ENCODE data around the gene SLC7A7.
"Not testable (repeated sequence)": the region's sequence is repeated elsewhere in the genome, so short reads cannot be mapped to it uniquely, and the experiment has no call there.

Gene SLC7A7

DNA sequence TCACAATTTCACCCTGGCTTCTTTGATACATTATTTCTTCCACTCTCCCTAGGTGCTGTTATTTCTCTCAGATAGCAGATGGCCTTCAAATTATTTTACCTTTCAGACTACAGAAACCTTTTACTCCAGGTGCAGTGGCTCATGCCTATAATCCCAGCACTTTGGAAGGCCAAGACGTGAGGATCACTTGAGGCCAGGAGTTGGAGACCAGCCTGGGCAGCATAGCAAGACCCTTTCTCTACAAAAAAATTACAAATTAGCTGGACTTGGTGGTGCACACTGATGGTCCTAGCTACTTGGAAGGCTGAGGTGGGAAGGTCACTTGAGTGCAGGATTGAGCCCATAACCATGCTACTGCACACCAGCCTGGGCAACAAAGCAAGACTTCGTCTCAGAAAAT lies 23.1 kb downstream of the SLC7A7 start:
- DNase-seq (ENCODE audit: low spot score), result no peak

DNA sequence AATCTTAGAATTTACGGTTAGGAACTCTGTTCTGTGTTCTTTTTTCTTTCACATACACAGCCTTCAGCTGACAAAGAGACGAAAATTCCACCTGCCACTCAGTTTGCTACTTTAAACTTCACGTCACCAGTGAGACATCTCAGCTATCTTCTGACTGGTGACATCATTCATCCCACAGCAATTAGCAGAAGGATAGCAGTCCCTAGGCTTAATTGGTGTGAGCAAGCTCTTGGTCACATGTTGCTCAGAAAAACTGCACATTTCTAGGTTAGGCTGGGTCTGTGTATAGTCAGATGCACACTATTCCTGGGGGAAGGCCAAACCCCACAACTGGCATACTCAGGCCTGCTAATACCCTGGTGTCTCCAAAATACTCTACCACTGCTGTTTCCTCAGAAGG lies 23.9 kb downstream of the SLC7A7 start:
- peak; percentile 89 for DNase-seq (ENCODE audit: low spot score)

DNA sequence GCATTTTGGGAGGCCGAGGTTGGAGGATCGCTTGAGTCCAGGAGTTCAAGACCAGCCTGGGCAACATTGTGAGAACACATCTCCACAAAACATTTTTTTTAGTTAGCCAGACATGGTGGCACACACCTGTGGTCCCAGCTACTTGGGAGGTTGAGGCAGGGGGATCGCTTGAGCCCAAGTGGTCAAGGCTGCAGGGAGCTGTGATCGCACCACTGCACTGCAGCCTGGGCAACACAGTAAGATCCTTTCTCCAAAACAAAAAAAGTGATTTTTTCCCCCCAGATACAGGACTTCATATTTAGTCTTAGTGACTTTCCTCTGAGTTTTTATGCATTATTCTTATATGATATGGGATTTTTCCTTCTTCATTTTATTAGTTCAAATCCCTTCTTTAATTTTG lies 28.6 kb downstream of the SLC7A7 start:
- no peak for DNase-seq (ENCODE audit: low spot score)

DNA sequence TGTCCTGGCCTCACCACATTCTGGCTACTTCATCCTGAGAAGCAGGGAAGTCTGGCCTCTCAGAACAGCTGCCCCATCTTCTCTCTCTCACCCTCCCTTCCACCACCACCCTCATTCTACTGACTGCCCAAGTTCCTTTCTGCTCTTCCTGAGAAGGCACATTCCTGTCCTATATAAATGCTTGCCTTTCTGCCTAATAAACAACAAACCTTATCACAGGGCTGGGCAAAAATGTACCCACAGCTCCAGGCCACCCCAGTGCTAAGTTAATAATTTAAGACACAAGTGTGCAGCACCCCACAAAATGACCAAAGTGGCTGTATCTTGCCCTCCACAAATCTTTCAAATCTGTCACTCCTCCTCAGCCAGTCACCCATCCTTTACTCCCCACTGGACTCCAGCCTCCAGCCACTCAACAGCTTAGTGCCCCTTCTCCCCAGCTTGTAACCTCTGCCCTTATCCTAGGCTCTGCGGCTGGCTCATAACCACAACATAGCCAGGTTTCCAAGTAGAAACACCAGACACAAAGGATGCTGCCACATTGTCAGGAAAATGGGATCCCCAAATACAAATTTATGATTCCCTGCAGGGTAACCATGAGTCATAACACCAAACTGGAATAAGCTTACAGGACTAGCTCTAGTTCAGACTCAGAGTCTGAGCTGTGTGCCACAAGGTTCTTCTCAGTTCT lies 33.8 kb downstream of the SLC7A7 start:
- peak; percentile 51 for DNase-seq (ENCODE audit: low spot score)

DNA sequence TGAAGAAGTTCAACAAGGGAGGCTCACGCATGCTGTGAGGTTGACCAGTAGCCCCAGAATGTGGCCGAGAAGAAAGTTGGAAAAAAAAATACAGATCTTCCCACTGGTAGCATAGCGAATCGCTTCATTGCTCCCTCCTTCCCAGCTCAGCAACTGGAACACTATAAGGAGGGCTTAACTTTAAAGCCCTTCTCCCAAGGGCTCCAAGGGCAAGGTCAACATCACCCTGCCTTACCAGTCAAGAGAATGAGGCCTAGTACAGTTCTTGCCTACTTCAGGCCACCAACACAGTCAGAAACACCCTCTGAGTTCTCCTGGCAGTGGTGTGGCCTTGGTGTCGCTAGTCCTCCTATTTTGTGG lies 34.3 kb downstream of the SLC7A7 start:
- DNase-seq (ENCODE audit: low spot score), result no peak

DNA sequence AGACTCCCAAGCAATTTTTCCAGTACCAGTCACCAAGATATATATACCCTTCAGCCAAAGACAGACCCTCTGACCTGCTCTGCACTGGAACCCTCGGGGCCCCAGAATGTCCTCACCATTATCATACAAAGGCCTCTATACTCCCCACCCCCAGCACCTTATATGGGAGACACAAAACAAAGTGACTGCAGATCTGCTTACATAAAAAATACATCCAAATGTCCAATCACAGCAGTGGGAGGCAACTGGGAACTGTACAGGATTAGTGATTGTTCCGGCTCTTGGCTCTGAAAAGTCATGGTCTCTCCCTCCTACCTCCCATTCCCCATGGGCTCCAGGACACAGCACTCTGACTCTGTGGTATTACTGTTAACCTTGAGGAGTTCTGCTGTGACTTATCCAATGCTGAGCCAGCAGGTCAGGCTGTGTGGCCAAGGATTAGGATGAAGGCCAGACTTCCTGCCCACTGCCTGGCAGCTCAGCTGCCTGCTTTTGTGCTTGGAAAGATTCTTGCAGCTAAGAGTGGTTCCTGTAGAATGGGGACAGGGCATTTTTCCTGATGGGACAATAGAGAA lies 35.0 kb downstream of the SLC7A7 start:
- DNase-seq (ENCODE audit: low spot score), result peak; percentile 71

DNA sequence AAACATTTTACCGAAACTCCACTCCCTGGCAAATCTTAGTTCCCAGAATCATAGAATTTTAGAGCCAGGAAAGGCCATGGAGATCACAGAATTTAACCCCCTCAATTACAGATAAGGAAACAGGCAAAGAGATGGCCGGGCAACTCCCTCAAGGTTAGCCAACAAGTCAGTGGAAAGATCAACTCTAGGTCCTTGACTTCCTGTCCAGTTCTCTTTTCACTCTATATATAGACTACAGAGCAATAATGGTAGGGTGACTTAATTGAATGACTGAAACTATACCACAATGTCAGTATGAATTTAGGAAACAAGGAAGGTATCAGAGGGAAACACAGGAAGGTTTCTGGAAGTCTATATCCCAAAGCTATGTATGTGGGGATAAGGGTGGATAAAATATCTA lies 37.2 kb downstream of the SLC7A7 start:
- DNase-seq (ENCODE audit: low spot score), result no peak

DNA sequence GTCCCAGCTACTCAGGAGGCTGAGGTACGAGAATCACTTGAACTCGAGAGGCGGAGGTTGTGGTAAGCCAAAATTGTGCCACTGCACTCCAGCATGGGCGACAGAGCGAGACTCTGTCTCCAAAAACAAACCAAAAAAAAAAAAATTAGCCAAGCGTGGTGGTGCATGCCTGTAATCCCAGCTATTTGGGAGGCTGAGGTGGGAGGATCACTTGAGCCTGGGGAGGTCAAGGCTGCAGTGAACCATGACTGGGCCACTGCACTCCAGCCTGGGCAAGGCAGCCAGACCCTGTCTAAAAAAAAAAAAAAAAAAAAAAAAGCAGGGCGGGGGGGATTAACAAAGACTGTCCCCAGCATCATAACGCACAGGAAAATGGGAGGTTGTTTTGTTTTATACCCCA lies 38.4 kb downstream of the SLC7A7 start:
- not testable (repeated sequence) for DNase-seq (ENCODE audit: low spot score)

DNA sequence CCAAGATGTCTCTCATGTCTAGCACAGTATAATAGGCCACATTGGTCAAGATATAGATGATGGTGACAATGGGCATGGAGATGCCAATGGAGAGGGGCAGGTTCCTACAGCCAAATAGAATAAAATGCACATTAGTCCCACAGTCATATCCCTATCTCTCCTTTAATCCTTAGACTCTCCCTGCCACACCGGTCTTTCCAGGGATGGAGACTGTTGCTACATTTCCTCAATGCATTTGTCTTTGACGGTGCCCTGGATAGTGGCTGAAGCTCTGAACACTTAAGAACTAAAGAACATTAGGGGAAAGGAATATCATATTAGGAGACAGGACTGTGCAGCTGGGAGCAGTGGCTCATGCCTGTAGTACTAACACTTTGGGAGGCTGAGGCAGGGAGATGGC lies 39.0 kb downstream of the SLC7A7 start:
- no peak for DNase-seq (ENCODE audit: low spot score)

DNA sequence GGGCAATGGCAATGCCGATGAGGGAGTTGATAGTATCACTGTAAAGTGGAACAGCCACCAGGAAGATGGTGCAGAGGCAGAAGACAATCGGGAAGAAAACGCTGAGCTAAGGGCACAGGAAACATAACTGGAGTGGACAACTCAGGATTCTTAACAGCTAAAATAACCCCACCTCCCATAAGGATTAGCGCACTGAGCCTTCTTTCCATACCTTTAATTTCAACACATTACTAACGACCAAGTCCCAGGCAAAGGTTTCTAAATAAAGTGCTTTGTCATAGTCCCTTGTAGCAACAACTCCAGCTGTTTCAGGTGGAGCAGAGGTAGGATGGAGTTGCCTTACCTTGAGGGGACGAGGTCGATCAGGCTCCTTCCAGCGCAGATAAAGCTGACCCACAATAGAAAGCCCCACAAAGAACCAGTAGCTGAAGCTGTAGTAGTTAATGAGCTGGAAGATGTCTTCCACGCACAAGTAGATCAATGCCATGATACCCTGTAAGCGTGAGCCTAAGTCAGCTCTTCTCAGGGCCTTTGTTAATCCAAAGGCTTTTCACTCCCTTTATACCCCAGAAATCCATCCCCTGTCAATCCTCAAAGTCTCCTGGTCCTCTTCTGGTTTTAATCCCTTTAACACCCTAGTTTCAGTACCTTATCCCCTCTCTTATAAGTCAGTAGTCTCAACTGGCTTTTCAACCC lies 41.1 kb downstream of the SLC7A7 start:
- DNase-seq (ENCODE audit: low spot score), result no peak

DNA sequence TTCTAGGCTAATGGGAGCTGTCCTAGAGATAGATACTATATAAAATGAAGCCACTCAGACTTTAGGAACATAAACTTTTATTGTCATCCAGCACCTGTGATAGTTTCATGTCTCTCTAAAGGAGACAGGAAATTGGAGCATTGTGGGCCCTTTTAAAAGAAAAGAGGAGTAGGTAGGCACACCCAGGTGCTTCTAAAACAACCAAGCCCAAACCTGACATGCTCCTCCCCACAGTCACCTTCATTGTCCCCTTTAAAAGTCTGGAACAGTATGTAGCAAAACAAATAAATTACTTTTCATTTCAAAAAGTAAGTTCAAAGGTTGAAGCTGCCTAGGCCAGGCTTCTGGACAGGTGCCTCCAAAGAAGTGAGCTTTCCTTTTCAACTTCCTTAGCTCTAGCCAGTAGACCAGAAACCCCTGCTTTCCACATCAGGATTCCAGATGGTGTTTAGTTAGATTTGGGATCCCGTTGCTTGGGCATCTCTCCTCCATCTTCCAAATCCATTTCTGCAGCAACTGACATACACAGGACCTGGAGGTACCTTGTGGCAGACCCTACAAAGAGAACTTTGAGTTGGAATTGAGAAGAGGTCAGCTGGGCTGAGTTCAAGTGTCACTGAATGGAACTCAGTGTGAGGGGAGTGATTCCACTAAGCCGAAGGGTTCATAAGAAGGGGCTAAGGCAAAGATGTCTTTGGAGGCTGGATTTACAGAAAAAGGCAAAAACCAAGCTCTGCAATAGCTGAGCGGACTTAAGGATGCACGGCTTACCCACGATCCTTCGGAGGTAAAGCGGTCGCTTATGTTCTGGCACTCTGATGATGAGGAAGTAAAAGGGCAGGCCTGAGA lies 41.8 kb downstream of the SLC7A7 start:
- no peak for DNase-seq (ENCODE audit: low spot score)

DNA sequence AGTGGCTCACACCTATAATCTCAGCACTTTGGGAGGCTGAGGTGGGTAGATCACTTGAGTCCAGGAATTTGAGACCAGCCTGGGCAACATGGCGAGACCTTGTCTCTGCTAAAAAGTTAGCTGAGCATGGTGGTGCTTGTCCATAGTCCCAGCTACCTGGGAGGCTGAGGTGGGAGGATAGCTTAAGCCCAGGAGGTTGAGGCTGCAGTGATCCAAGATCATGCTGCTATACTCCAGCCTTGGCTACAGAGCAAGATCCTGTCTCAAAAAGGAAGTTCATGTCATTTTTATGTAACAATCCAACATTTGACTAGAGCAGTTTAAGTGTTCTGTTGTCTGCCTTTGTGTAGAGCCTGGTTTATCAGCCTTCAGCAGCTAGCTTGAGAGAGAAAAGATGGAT lies 42.5 kb downstream of the SLC7A7 start:
- no peak for DNase-seq (ENCODE audit: low spot score)

DNA sequence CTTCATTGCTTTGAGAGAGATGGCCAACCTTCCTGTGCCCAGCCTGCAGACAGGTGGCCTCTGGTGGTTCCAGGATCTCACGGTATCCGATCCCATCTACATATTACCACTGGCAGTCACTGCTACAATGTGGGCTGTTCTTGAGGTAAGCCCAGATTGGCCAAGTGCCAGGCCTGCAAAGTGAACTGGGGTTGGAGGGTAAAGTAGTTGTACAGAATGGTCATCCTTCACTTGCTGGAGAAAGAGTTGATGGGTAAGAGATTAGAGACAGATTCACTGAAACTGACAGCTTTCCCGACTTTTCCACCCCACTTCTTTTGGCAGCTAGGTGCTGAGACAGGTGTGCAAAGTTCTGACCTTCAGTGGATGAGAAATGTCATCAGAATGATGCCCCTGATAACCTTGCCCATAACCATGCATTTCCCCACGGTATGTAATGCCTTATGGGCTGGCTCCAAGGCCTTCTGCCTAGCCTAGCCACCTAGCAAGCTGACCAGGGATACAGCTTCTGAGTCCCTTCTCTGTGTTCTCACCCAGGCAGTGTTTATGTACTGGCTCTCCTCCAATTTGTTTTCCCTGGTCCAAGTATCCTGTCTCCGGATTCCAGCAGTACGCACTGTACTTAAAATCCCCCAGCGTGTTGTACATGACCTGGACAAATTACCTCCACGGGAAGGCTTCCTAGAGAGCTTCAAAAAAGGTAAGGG lies 44.6 kb downstream of the SLC7A7 start:
- DNase-seq (ENCODE audit: low spot score), result no peak

DNA sequence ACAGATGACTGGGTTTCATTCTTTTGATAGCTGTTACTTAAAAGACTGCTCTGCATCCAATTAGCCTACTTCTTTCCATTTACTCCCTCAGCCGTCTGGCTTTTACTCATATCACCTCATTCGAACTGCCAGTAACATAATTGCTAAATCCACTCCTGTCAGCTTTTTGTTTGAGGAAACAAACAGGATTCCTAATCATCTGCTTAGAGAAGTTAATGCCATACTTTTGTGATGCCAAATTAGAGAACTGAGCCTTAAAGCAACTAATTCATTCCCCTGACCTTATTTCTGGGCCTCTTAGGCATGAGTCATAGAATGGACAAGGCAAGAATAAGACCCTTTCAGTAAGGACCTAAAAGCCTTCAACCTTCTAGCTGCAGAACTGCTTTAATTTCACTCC lies 45.9 kb downstream of the SLC7A7 start:
- no peak for DNase-seq (ENCODE audit: low spot score)

DNA sequence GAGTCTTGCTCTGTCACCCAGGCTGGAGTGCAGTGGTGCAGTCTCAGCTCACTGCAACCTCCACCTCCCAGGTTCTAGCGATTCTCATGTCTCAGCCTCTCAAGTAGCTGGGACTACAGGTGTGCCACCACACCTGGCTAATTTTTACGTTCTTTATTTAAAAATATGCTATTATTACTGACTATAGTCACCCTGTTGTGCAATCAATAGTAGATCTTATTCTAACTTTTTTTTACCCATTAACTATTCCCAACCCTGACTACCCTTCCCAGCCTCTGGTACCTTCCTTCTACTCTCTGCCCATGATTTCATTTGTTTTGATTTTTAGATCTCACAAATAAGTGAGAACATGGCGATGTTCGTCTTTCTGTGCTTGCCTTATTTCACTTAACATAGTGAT lies 46.3 kb downstream of the SLC7A7 start:
- no peak for DNase-seq (ENCODE audit: low spot score)

DNA sequence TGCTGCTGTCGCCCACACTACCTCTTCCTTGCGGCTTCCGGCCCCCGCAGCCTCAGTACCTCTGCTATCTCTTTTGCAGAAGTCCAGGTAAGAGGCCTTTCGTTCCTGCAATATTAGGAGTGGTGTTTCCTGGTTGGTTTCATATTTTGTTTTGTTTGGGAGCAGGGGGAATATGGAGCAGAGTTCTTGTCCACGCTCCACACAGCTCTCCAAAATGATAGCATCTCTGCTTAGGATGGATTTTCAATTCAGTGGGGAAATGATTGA lies 48.0 kb downstream of the SLC7A7 start:
- DNase-seq (ENCODE audit: low spot score), result no peak

DNA sequence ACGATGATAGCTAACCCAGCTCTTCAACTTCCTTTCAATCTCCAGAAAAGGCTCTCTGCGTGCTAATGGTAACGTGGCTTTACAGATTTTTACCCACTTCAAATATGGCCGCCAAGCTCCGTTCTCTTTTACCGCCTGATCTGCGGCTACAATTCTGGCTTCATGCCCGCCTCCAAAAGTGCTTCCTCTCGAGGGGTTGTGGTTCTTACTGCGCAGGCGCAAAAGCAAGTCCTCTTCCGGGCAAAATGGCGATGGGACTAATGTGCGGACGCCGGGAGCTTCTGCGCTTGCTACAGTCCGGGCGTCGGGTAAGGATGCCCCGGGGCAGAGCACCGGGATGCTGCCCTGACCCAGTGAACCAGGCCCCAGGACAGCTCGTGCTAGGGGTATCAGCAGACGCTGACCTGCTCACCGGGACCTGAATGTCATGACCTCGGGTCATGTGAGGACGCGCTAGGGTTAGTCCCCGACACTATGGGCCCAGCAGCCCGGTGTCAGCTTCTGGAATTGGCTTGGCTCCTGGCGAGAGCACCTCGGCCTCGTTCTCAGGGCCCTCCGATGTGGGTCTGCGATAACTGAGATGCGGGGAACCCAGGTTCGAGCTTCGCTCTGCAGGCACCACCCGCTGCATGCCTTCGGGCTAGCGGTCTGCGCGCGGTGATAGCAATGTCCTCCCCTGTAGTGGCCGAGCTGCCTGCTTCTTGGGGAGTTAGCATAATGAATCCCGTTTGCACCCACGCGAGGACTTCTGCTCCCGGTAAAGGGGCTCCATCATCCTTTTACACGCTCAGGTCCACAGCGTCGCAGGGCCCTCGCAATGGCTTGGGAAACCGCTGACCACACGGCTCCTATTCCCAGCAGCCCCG lies 48.5 kb downstream of the SLC7A7 start, which contains the start of gene OXA1L:
Gene OXA1L (plus strand): TSS at position 232 of the 866 bp plus-strand sequence. CDS start 14 bp downstream, at position 246.
- peak; percentile 98 for DNase-seq (ENCODE audit: low spot score)

DNA sequence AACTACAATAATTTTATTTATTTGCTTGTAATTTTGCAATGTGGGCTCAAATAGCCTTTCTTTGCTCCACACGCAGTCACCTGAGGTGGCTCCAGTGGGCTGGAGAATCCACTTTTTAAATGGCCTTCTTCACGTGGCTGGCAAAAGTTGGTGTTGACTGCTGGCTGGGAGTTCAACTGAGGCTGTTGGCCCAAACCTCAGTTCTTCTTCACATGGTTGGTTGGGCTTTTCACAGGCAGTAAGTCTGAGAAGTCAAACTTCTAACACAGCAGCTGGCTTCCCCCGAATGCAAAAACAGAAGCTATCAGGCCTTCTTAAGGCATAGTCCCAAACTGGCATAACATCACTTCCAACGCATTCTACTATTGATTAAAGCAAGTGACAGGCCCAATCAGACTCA lies 50.9 kb downstream of the SLC7A7 start:
- DNase-seq (ENCODE audit: low spot score), result no peak

DNA sequence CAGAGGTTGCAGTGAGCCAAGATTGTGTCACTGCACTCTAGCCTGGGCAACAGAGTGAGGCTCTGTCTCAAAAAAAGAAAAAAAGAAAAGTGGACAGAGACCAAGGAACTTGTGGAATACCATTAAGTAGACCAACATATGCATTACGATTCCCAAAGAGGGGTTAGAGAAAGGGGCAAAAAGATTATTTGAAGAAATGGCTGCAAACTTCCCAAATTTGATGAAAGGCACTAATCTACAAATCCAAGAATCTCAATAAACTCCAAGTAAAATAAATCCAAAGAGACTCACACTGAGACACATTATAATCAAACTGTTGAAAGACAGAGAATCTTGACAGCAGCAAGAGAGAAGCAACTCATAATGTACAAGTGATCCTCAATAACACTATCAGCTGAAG lies 53.5 kb downstream of the SLC7A7 start:
- DNase-seq (ENCODE audit: low spot score), result no peak

DNA sequence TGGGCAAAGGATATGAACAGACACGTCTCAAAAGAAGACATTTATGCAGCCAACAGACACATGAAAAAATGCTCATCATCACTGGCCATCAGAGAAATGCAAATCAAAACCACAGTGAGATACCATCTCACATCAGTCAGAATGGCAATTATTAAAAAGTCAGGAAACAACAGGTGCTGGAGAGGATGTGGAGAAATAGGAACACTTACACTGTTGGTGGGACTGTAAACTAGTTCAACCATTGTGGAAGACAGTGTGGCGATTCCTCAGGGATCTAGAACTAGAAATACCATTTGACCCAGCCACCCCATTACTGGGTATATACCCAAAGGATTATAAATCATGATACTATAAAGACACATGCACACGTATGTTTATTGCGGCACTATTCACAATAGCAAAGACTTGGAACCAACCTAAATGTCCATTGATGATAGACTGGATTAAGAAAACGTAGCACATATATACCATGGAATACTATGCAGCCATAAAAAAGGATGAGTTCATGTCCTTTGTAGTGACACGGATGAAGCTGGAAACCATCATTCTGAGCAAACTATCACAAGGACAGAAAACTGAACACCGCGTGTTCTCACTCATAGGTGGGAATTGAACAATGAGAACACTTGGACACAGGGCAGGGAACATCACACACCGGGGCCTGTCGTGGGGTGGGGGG lies 57.1 kb downstream of the SLC7A7 start:
- not testable (repeated sequence) for DNase-seq (ENCODE audit: low spot score)

DNA sequence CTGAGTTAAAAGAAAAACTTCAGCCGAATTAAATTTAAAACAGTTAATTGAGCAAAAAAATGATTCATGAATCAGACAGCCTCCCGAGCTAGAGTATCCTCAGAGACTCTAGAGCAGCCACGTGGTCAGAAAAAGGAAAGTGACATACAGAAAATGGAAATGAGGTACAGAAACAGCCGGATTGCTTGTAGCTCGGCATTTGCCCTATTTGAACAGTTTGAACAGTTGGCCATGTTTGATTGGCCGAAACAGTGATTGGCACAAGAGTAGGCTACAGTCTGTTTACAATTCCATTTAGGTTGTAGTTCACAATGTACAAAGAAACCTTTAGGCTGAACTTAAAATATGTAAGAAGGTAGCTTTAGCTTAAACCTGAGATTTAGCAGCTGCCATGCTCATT lies 61.6 kb downstream of the SLC7A7 start:
- no peak for DNase-seq (ENCODE audit: low spot score)

Measured in kidney tubule cell (primary cell).